ENCODE measurements around the gene P2RX5. TPM values are rescaled to one million over a fixed set of nuclear protein-coding genes. Genes with fewer than 3 reads are reported as not detected.
A peak's percentile ranks its signal among the peaks of the same experiment; 100 is the strongest.
"Not testable (repeated sequence)": the region's sequence is repeated elsewhere in the genome, so short reads cannot be mapped to it uniquely, and the experiment has no call there.

The P2RX5 gene
- total RNA-seq, 1 experiment from 2014 or later = 14.9 TPM

DNA sequence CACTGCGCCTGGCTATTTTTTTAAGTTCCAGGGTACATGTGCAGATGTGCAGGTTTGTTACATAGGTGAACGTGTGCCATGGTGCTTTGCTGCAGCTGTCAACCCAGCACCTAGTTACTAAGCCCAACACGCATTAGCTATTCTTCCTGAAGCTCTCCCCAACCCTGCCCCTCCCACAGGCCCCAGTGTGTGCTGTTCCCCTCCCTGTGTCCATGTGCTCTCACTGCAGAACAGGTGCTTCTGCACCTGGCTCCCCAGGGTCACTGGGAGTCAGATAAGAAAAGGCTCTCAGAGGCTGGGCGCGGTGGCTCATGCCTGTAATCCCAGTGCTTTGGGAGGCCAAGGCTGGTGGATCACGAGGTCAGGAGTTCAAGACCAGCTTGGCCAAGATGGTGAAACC is 33.9 kb upstream of the P2RX5 start:
- intact Hi-C loops (cut with micrococcal nuclease; ENCODE audit: unreplicated experiment) (loop anchor here (5.0 kb wide), 1 partner anchor 97 kb away; no protein-coding TSS in a partner anchor), in situ Hi-C loops (cut with HindIII; ENCODE audit: low pct_unique_long_range_greater_than_20kb, low sequenced_read_pairs) (no loop called here)
- ATAC-seq (no peak), DNase-seq (ENCODE audit: low read depth, low spot score) (no peak)
- TF ChIP-seq, protein P1, sequence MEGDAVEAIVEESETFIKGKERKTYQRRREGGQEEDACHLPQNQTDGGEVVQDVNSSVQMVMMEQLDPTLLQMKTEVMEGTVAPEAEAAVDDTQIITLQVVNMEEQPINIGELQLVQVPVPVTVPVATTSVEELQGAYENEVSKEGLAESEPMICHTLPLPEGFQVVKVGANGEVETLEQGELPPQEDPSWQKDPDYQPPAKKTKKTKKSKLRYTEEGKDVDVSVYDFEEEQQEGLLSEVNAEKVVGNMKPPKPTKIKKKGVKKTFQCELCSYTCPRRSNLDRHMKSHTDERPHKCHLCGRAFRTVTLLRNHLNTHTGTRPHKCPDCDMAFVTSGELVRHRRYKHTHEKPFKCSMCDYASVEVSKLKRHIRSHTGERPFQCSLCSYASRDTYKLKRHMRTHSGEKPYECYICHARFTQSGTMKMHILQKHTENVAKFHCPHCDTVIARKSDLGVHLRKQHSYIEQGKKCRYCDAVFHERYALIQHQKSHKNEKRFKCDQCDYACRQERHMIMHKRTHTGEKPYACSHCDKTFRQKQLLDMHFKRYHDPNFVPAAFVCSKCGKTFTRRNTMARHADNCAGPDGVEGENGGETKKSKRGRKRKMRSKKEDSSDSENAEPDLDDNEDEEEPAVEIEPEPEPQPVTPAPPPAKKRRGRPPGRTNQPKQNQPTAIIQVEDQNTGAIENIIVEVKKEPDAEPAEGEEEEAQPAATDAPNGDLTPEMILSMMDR (IDR thresholded peaks at IDR 0.05) = no peak
- TF ChIP-seq TCF7L2 (IDR thresholded peaks at IDR 0.05; ENCODE audit: low read depth, low read length) (no peak), POLR2AphosphoS5 (IDR thresholded peaks at IDR 0.05; ENCODE audit: low read depth, low read length) (no peak), SIN3A (IDR thresholded peaks at IDR 0.05; ENCODE audit: borderline replicate concordance, insufficient read depth, low read depth, low read length) (no peak)
- TF ChIP-seq, protein P2, sequence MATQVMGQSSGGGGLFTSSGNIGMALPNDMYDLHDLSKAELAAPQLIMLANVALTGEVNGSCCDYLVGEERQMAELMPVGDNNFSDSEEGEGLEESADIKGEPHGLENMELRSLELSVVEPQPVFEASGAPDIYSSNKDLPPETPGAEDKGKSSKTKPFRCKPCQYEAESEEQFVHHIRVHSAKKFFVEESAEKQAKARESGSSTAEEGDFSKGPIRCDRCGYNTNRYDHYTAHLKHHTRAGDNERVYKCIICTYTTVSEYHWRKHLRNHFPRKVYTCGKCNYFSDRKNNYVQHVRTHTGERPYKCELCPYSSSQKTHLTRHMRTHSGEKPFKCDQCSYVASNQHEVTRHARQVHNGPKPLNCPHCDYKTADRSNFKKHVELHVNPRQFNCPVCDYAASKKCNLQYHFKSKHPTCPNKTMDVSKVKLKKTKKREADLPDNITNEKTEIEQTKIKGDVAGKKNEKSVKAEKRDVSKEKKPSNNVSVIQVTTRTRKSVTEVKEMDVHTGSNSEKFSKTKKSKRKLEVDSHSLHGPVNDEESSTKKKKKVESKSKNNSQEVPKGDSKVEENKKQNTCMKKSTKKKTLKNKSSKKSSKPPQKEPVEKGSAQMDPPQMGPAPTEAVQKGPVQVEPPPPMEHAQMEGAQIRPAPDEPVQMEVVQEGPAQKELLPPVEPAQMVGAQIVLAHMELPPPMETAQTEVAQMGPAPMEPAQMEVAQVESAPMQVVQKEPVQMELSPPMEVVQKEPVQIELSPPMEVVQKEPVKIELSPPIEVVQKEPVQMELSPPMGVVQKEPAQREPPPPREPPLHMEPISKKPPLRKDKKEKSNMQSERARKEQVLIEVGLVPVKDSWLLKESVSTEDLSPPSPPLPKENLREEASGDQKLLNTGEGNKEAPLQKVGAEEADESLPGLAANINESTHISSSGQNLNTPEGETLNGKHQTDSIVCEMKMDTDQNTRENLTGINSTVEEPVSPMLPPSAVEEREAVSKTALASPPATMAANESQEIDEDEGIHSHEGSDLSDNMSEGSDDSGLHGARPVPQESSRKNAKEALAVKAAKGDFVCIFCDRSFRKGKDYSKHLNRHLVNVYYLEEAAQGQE (IDR thresholded peaks at IDR 0.05; ENCODE audit: insufficient read depth in 1 of 2, low read depth in 2 of 2, low read length in 1 of 2) = no peak
- Histone ChIP-seq H3K4me1 (ENCODE audit: control insufficient read depth, insufficient read depth, low read length) (peaks cover 11% of the 10 kb centered on the region), H3K27me3 (ENCODE audit: control insufficient read depth, insufficient read depth, low read length) (no peaks in the 10 kb centered on the region), H3K9me3 (ENCODE audit: control insufficient read depth, insufficient read depth, low read depth, low read length) (no peaks in the 10 kb centered on the region), H3K27ac (ENCODE audit: low read length) (no peak overlapping the region), H3K36me3 (ENCODE audit: control insufficient read depth, insufficient read depth, low read length) (peaks cover 7% of the 10 kb centered on the region), H3K4me3 (ENCODE audit: low read depth in 2 of 2, low read length in 2 of 2) (no peak overlapping the region)
- CTCF ChIA-PET = no interaction called here
- POLR2A ChIA-PET = no interaction called here
- BruUV-seq (replicated peaks) = no TSS peak

DNA sequence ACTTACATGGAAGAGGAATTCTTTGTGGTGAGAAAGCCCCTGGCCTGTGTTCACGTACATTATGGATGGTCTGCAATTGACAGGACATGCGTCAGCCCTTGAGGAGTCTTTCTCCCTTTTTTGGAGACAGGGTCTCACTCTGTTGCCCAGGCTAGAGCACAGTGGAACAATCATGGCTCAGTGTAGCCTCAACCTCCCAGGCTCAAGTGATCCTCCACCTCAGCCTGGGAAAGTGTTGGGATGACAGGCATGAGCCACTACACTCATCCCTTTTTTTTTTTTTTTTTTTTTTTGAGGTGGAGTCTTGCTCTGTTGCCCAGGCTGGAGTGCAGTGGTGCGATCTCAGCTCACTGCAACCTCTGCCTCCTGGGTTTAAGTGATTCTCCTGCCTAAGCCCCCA is 32.1 kb upstream of the P2RX5 start:
- CTCF ChIA-PET; in situ Hi-C loops (cut with HindIII; ENCODE audit: low pct_unique_long_range_greater_than_20kb, low sequenced_read_pairs): not testable (repeated sequence)

DNA sequence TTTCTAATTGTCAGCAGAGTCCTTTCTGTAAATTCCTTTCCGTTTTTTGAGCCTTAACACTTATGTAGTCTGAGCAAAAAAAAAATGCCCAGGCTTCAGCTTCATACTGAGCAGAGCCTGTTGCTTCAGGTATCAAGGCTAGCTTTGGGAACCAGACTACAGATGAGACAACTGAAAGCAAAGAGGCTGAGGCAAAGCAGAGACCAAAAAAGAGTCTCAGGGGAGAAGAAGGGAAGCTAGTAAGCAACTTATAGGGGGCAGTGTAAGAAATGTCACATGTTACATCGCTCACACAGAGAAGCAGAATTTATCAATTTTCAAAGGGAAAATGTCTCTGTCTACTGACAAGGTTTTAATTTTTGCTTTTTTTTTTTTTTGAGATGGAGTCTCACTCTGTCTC is 31.1 kb upstream of the P2RX5 start:
- Histone ChIP-seq H3K36me3 (ENCODE audit: control insufficient read depth, insufficient read depth, low read length) (peaks cover 8% of the 10 kb centered on the region), H3K27ac (ENCODE audit: low read length) (peak overlapping the region; percentile 34; the same call in 1 of the 2 replicates), H3K4me3 (ENCODE audit: low read depth in 2 of 2, low read length in 2 of 2) (no peak overlapping the region), H3K4me1 (ENCODE audit: control insufficient read depth, insufficient read depth, low read length) (peaks cover 13% of the 10 kb centered on the region), H3K9me3 (ENCODE audit: control insufficient read depth, insufficient read depth, low read depth, low read length) (no peaks in the 10 kb centered on the region), H3K27me3 (ENCODE audit: control insufficient read depth, insufficient read depth, low read length) (no peaks in the 10 kb centered on the region)
- ChIA-PET POLR2A (interaction anchor here (0.6 kb wide), 1 partner anchor 415 kb away, joined by 4 read pairs; no protein-coding TSS in a partner anchor), CTCF (interaction anchor here (0.7 kb wide), 1 partner anchor 32 kb away, joined by 4 read pairs; no protein-coding TSS in a partner anchor)
- no peak for DNase-seq (ENCODE audit: low read depth, low spot score)
- TF ChIP-seq, protein P1 (IDR thresholded peaks at IDR 0.05) = no peak
- TF ChIP-seq POLR2AphosphoS5 (IDR thresholded peaks at IDR 0.05; ENCODE audit: low read depth, low read length) (no peak), TCF7L2 (IDR thresholded peaks at IDR 0.05; ENCODE audit: low read depth, low read length) (no peak), SIN3A (IDR thresholded peaks at IDR 0.05; ENCODE audit: borderline replicate concordance, insufficient read depth, low read depth, low read length) (no peak)
- TF ChIP-seq, protein P2 (IDR thresholded peaks at IDR 0.05; ENCODE audit: insufficient read depth in 1 of 2, low read depth in 2 of 2, low read length in 1 of 2) = no peak
- BruUV-seq (replicated peaks) = no TSS peak
- in situ Hi-C loops (cut with HindIII; ENCODE audit: low pct_unique_long_range_greater_than_20kb, low sequenced_read_pairs) (no loop called here), intact Hi-C loops (cut with micrococcal nuclease; ENCODE audit: unreplicated experiment) (no loop called here)
- no peak for ATAC-seq

More for the DNA sequence above, 32.1 kb upstream of the P2RX5 start:
- peaks cover 12% of the 10 kb centered on the region for H3K4me1 ChIP-seq (ENCODE audit: control insufficient read depth, insufficient read depth, low read length)
- H3K27me3 ChIP-seq (ENCODE audit: control insufficient read depth, insufficient read depth, low read length); H3K36me3 ChIP-seq (ENCODE audit: control insufficient read depth, insufficient read depth, low read length); H3K9me3 ChIP-seq (ENCODE audit: control insufficient read depth, insufficient read depth, low read depth, low read length); ATAC-seq; BruUV-seq (replicated peaks); H3K27ac ChIP-seq (ENCODE audit: low read length); H3K4me3 ChIP-seq (ENCODE audit: low read depth in 2 of 2, low read length in 2 of 2); DNase-seq (ENCODE audit: low read depth, low spot score); intact Hi-C loops (cut with micrococcal nuclease; ENCODE audit: unreplicated experiment): not testable (repeated sequence)
- POLR2A ChIA-PET = interaction anchor here (0.7 kb wide), 1 partner anchor 59 kb away, joined by 13 read pairs; no protein-coding TSS in a partner anchor

Measured in Panc1 (cell line).